Activated CD8-positive, alpha-beta memory T cell treated with anti-CD3 and anti-CD28 coated beads, Interleukin-2, amount 50 U/mL, for 1 hour (primary cell): Measurements from ENCODE around the gene PRSS2.
"Not testable (repeated sequence)": the region's sequence is repeated elsewhere in the genome, so short reads cannot be mapped to it uniquely, and the experiment has no call there.

Experiments used
- DNase-seq: peaks from one replicate; pipeline ENCODE4 v3.0.0-alpha.2; 2020; ENCODE audit errors: extremely low read depth

The PRSS2 gene

GRCh38 chr7:142759433-142759832 lies 11.3 kb upstream of the PRSS2 start:
- DNase-seq: no peak

- no peak for DNase-seq
Observed at GRCh38 chr7:142760071-142760642, 10.6 kb upstream of the PRSS2 start.

DNA sequence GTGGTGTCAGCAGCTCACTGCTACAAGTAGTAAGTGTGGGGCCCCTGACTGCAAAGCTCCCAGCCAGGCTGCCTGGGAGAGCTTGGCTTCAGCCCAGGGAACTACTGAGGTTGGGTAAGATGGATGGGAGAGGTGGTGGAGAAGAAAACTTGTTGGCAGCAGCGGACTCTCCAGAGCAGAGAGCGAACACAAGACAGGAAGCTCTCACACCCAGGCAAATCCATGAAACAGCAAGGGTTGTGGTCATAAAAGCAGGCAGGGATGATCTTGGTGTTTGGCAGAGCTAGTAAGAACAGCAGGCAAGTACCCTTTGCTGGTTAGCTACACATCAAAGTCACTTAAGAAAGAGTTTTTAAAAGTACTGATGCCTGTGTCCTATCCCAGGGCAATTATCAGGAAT lies 9.2 kb upstream of the PRSS2 start:
- DNase-seq: not testable (repeated sequence)

GRCh38 chr7:142762104-142762503 lies 8.7 kb upstream of the PRSS2 start:
- no peak for DNase-seq

DNA sequence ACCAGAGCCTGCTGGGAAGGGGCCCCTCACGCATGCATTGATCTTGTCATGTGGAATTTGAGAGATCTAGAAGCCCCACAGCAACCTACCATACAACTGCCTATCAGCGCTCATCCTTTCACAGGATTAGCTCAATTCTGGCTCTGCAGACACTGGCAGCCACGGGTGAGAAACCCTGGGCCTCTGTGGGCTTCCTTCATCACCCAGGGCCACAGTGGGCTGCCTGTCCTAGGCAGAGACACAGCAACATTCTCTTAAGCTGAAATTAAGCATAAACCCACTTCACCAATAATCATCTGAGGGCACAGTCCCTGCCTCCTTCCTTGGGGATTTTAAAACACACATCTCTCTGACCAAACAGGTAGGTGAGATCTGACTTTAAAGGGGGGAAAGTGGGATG lies 3.3 kb upstream of the PRSS2 start:
- no peak for DNase-seq

DNA sequence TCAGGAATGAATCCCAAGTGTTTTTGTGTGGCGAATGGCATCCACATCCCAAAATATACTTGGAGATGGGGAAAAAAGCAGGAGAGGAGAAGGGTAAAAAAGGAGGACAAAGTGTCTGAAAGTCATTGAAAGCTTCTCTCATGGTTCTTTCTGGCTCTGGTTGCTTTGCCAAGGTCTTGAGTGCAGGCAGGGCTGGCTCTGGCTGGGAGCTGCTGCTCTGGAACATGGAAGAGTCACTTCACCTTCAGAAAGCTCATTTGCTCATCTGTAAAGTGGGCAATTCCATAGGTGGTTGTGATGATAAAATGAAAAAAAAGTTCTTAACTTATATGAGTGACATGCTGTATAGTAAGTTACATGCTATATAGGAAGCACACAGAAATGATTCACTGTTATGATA lies 2.9 kb upstream of the PRSS2 start:
- DNase-seq: no peak

DNA sequence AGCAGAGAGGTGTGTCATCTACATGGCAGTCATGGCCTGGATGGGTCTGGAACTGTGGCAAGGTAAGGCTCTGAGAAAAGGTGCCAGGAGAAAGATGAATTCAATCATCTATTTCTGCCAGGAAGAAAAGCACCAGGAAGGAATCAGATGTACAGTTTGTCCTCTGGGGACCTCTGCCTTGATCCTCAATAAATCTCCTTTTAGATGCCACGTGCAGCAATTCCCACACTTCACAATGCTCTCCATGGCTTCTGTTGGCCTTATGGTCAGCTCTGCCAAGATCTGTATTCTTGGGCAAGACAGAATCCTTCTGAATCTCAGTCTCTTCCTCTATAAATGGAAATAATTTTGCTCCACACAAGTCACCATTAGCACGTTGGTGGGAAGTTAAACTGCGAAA lies 1.9 kb upstream of the PRSS2 start:
- not testable (repeated sequence) for DNase-seq

GRCh38 chr7:142771353-142771723 lies 568 bp downstream of the PRSS2 start:
- DNase-seq: no peak

GRCh38 chr7:142772051-142772450 lies 1.3 kb downstream of the PRSS2 start:
- no peak for DNase-seq

- no peak for DNase-seq
Observed at GRCh38 chr7:142772673-142773072, 1.9 kb downstream of the PRSS2 start.

DNA sequence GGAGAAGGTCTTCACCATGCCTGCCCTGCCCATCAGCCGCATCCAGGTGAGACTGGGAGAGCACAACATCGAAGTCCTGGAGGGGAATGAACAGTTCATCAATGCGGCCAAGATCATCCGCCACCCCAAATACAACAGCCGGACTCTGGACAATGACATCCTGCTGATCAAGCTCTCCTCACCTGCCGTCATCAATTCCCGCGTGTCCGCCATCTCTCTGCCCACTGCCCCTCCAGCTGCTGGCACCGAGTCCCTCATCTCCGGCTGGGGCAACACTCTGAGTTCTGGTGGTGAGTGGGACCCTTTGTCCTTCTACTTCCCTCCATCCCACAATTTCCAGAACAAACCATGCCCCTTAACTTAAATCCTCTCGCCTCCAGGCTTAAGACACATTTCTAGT lies 2.5 kb downstream of the PRSS2 start:
- DNase-seq: no peak

DNA sequence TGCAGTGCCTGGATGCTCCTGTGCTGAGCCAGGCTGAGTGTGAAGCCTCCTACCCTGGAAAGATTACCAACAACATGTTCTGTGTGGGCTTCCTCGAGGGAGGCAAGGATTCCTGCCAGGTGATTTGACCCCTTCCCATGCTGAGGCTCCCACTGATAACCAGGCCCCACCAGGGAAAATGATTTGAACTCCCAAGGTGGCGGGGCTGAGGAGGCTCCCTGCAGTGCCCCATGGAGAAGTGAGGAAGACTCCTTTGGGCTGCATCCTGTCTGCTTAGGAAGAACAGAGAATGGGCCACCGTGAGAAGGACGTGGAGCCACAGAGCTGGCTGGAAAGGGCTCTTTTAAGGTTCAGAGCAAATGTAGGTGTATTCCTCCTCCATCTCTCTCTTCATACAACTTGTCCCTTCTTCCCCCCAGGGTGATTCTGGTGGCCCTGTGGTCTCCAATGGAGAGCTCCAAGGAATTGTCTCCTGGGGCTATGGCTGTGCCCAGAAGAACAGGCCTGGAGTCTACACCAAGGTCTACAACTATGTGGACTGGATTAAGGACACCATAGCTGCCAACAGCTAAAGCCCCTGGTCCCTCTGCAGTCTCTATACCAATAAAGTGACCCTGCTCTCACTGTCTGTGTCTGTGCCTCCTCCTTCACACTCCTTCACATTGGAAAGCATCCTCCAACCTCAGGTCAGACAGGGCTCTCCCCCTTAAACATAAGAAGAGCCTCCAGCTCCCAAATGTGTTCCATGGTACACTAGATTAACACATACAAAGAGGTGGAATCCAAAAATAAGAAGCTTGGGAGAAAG lies 3.4 kb downstream of the PRSS2 start:
- no peak for DNase-seq

DNA sequence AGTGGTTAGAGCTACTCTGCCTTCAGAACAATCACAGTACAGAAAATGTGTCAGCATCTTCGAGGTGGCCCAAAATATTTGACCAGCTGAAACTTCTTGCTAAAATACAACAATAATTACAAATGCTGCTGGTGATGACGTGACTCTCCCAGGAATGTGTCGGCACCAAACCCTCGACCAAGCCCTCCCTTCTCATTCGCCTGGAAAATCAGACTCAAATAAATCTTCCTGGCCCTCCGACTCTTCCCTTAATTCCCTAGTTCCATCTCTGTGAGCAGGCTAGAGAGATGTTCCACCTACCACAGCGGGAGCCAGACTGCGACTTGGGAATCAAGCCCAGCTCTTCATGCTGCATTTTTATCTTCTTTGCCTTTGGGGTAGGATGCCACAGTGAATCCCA lies 4.1 kb downstream of the PRSS2 start:
- DNase-seq: no peak

DNA sequence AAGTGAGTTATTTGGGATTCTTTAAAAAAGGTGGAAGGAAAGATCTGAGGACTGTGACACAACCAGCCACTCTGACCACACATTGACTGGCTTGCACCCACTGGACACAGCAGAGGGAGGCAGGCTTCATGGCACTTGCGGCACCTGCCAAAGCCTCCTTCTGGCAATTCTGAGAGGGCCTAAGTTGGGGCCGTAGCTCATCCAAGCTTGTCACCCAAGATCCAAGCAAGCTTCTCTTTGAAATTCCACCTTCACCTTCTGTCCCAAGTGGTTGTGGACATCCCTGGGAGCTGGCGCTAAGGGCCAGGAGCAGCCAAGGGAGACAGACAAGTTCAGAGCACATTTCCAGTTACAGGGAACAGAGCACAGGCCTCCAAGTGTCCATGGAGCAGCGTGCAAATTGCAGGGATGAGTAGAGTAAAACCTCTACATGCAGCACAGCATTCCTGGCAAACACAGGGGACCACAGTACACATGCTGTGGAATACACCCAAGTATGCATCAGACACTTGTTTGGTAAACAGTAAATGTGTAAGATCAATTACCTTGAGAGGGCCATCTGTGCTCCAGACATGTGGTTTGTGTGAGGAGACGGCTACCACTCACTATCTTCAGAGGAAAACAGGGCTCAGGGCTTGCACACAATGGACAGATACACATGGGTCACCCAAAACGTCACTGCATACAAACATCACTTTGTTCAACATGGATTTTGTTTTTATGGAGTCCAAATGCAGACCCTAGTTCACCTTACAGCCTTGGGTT lies 4.8 kb downstream of the PRSS2 start:
- DNase-seq: not testable (repeated sequence)

- DNase-seq: no peak
Observed at GRCh38 chr7:142776206-142776844, 5.6 kb downstream of the PRSS2 start.

DNA sequence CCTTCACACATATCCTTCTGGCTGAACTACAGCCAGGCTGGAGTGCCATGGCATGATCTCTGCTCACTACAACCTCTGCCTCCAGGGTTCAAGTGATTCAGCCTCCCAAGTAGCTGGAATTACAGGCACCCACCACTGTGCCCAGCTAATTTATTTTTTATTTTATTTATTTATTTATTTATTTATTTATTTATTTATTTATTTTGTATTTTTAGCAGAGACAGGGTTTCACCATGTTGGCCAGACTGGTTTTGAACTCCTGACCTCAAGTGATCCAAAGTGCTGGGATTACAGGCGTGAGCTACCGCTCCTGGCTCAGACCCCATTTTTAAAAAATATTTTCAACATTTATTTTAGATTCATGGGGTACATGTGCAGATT lies 6.1 kb downstream of the PRSS2 start:
- DNase-seq: not testable (repeated sequence)

GRCh38 chr7:142777318-142777717 lies 6.5 kb downstream of the PRSS2 start:
- no peak for DNase-seq

- no peak for DNase-seq
Observed at GRCh38 chr7:142782922-142783900, 12.4 kb downstream of the PRSS2 start.

- no peak for DNase-seq
Observed at GRCh38 chr7:142784096-142784495, 13.3 kb downstream of the PRSS2 start.

- DNase-seq: no peak
Observed at GRCh38 chr7:142784716-142785115, 13.9 kb downstream of the PRSS2 start.

DNA sequence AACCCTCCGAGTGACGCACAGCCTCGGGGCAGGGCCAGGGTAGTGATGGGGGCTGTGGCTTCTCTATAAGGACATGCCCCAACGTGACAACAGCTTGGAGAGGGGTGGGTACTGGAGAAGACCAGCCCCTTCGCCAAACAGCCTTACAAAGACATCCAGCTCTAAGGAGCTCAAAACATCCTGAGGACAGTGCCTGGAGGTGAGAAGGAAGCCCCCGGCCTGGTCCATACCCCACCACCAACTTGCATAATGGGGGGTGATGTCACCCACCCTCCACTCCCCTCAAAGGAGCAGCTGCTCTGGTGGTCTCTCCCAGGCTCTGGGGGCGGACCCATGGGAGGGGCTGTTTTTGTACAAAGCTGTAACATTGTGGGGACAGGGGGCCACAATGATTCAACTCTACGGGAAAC lies 15.1 kb downstream of the PRSS2 start:
- peak; percentile 76 for DNase-seq
